Astrocyte (in vitro differentiated cells and primary cell): ENCODE measurements around the gene LAMA1. TPM values are rescaled to one million over a fixed set of nuclear protein-coding genes. Genes with fewer than 3 reads are reported as not detected.
A peak's percentile ranks its signal among the peaks of the same experiment; 100 is the strongest.

Source experiments
- DNase-seq: peaks from one replicate; pipeline ENCODE4 v3.0.0-alpha.2; 2010; ENCODE audit warnings: low read depth
- FAIRE-seq: peaks from 2 replicates; lab custom pipeline; 2011; peaks lifted over from hg19 to GRCh38; lab: Jason Lieb, UNC
- H2AFZ ChIP-seq: 2 replicates; pipeline ENCODE4 v1.6.0; 2012; ENCODE audit warnings: low read depth, low read length, inconsistent platforms
- H3K27ac ChIP-seq: 2 replicates; pipeline ENCODE4 v1.5.1; 2011; ENCODE audit warnings: low read depth, low read length, inconsistent platforms
- H3K27me3 ChIP-seq: 2 replicates; pipeline ENCODE4 v1.6.0; 2011; ENCODE audit warnings: low read length, inconsistent platforms; ENCODE audit not compliant: insufficient read depth
- H3K36me3 ChIP-seq: 2 replicates; pipeline ENCODE4 v1.5.1; 2011; ENCODE audit warnings: low read length, inconsistent platforms; ENCODE audit not compliant: insufficient read depth
- H3K4me1 ChIP-seq: 2 replicates; pipeline ENCODE4 v1.5.1; 2011; ENCODE audit warnings: low read length, inconsistent platforms; ENCODE audit not compliant: insufficient read depth
- H3K4me2 ChIP-seq: 2 replicates; pipeline ENCODE4 v1.6.0; 2012; ENCODE audit warnings: low read length, inconsistent platforms
- H3K4me3 ChIP-seq: 2 replicates; pipeline ENCODE4 v1.5.1; 2011; ENCODE audit warnings: low read depth, mild to moderate bottlenecking, low read length, inconsistent platforms; ENCODE audit not compliant: insufficient read depth
- H3K79me2 ChIP-seq: 2 replicates; pipeline ENCODE4 v1.6.0; 2012; ENCODE audit warnings: mild to moderate bottlenecking, low read length, inconsistent platforms; ENCODE audit not compliant: insufficient read depth
- H3K9ac ChIP-seq: 2 replicates; pipeline ENCODE4 v1.6.0; 2012; ENCODE audit warnings: mild to moderate bottlenecking, low read length, inconsistent platforms
- H3K9me3 ChIP-seq: 2 replicates; pipeline ENCODE4 v1.5.1; 2012; ENCODE audit warnings: low read depth, mild to moderate bottlenecking, low read length, inconsistent platforms; ENCODE audit not compliant: insufficient read depth
- H4K20me1 ChIP-seq: 2 replicates; pipeline ENCODE4 v1.6.0; 2012; ENCODE audit warnings: low read length, inconsistent platforms; ENCODE audit not compliant: insufficient read depth
- H3K27ac Mint-ChIP-seq: one replicate; pipeline ENCODE4 v1.8.0; 2021; ENCODE audit warnings: mild to moderate bottlenecking, mixed read lengths; ENCODE audit not compliant: unreplicated experiment
- H3K27me3 Mint-ChIP-seq: one replicate; pipeline ENCODE4 v1.8.0; 2021; ENCODE audit warnings: low read depth, mixed read lengths; ENCODE audit not compliant: unreplicated experiment
- H3K36me3 Mint-ChIP-seq: one replicate; pipeline ENCODE4 v1.8.0; 2021; ENCODE audit warnings: low read depth, mixed read lengths; ENCODE audit not compliant: unreplicated experiment
- H3K4me1 Mint-ChIP-seq: one replicate; pipeline ENCODE4 v1.8.0; 2021; ENCODE audit warnings: low read depth, mixed read lengths; ENCODE audit not compliant: unreplicated experiment
- H3K4me3 Mint-ChIP-seq: one replicate; pipeline ENCODE4 v1.8.0; 2021; ENCODE audit warnings: mild to moderate bottlenecking, moderate library complexity, mixed read lengths; ENCODE audit not compliant: unreplicated experiment
- H3K9me3 Mint-ChIP-seq: one replicate; pipeline ENCODE4 v1.8.0; 2021; ENCODE audit warnings: mild to moderate bottlenecking, mixed read lengths; ENCODE audit not compliant: unreplicated experiment
- EZH2 ChIP-seq: IDR thresholded peaks from 2 replicates; pipeline ENCODE4 v1.6.1; 2012; ENCODE audit warnings: mild to moderate bottlenecking, low read length, inconsistent platforms; ENCODE audit not compliant: insufficient read depth
- total RNA-seq: library from RNA; stranded (reverse); gene quantifications from 2 replicates; pipeline ENCODE4 v1.2.1, GENCODE V29; 2021
- TF ChIP-seq, protein P1 (sequence below): IDR thresholded peaks from 2 replicates; pipeline ENCODE4 v1.5.1; 2011; ENCODE audit warnings: low read depth, mild to moderate bottlenecking, inconsistent platforms, low read length, moderate library complexity; ENCODE audit not compliant: insufficient read depth

LAMA1 gene
- total RNA-seq, 1 donor from 2014 or later: 17.4 TPM

DNA sequence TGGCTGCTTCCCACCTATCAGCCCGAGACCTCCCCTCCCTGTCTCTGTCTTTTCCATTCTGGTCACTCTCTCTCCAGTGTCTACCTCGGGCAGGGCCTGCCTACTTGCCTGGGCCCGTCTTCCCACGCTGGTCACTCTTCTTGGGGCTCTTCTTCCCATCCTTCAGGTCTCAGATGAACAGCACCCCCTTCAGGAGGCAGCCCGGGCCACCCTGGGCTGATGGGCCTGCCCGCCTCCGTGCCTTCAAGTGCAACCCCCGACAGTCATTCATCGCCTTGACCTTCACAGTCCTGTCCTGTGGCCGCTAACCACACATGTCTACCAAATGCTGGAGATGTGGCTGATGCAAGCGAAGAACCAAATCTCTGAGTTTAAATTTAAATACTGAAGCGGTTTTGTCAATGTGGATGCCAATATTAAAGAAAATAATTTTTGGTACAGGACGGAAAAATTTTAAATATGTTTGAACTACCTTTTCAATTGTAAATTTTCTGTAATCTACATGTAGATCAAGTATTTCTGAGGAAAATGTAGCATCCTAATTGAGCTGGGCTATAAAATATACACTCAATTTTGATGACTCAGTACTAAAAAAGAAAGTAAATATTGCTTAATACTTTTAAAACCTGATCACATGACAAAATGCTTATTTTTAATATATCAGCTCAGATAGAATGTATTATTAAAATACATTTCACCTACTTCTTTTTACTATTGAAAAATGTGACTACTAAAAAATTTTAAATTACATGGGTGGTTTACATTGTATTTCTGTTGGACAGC, 96.4 kb downstream of the LAMA1 start:
- Histone ChIP-seq H3K27me3 (no peaks in the 10 kb centered on the region), H4K20me1 (no peaks in the 10 kb centered on the region), H2AFZ (no peak overlapping the region), H3K36me3 (no peaks in the 10 kb centered on the region), H3K4me2 (no peak overlapping the region), H3K4me3 (no peak overlapping the region), H3K9me3 (no peaks in the 10 kb centered on the region), H3K4me1 (no peaks in the 10 kb centered on the region), H3K79me2 (no peaks in the 10 kb centered on the region), H3K9ac (no peak overlapping the region), H3K27ac (no peak overlapping the region)
- FAIRE-seq (no peak), DNase-seq (no peak)
- TF ChIP-seq, protein P1, sequence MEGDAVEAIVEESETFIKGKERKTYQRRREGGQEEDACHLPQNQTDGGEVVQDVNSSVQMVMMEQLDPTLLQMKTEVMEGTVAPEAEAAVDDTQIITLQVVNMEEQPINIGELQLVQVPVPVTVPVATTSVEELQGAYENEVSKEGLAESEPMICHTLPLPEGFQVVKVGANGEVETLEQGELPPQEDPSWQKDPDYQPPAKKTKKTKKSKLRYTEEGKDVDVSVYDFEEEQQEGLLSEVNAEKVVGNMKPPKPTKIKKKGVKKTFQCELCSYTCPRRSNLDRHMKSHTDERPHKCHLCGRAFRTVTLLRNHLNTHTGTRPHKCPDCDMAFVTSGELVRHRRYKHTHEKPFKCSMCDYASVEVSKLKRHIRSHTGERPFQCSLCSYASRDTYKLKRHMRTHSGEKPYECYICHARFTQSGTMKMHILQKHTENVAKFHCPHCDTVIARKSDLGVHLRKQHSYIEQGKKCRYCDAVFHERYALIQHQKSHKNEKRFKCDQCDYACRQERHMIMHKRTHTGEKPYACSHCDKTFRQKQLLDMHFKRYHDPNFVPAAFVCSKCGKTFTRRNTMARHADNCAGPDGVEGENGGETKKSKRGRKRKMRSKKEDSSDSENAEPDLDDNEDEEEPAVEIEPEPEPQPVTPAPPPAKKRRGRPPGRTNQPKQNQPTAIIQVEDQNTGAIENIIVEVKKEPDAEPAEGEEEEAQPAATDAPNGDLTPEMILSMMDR: no peak
- TF ChIP-seq EZH2: no peak
- Mint-ChIP-seq H3K27ac (no peak overlapping the region), H3K4me3 (no peak overlapping the region), H3K27me3 (peaks cover 2% of the 10 kb centered on the region), H3K36me3 (peaks cover 19% of the 10 kb centered on the region), H3K4me1 (no peaks in the 10 kb centered on the region), H3K9me3 (no peaks in the 10 kb centered on the region)

DNA sequence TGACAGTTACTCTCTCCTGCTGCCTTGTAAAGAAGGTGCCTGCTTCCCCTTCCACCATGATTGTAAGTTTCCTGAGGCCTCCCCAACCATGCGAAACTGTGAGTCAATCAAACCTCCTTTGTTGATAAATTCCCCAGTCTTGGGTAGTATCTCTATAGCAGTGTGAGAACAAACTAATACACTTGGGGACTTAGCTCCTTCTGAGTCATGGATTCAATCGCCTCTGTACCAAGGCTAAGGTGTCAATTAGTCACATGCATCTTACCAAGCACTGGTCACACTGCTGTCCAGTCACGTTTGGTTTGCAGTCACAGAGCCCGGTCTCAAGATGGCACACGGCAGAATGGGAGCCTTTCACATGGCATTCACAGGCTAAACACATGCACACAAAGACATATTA, 100.6 kb downstream of the LAMA1 start:
- no peaks in the 10 kb centered on the region for H3K4me1 ChIP-seq
- H3K4me2 ChIP-seq: no peak overlapping the region
- TF ChIP-seq EZH2: no peak
- TF ChIP-seq, protein P1: no peak
- no peak overlapping the region for H3K4me3 ChIP-seq
- H3K79me2 ChIP-seq: no peaks in the 10 kb centered on the region
- no peak for FAIRE-seq
- no peaks in the 10 kb centered on the region for H3K27me3 ChIP-seq
- Mint-ChIP-seq H3K27ac (no peak overlapping the region), H3K4me3 (no peak overlapping the region), H3K27me3 (no peaks in the 10 kb centered on the region), H3K4me1 (no peaks in the 10 kb centered on the region), H3K9me3 (no peaks in the 10 kb centered on the region), H3K36me3 (peaks cover 22% of the 10 kb centered on the region)
- H3K9ac ChIP-seq: no peak overlapping the region
- no peaks in the 10 kb centered on the region for H3K36me3 ChIP-seq
- peak overlapping the region; percentile 47 for H2AFZ ChIP-seq
- no peak for DNase-seq
- H3K9me3 ChIP-seq: no peaks in the 10 kb centered on the region
- H4K20me1 ChIP-seq: no peaks in the 10 kb centered on the region
- no peak overlapping the region for H3K27ac ChIP-seq

DNA sequence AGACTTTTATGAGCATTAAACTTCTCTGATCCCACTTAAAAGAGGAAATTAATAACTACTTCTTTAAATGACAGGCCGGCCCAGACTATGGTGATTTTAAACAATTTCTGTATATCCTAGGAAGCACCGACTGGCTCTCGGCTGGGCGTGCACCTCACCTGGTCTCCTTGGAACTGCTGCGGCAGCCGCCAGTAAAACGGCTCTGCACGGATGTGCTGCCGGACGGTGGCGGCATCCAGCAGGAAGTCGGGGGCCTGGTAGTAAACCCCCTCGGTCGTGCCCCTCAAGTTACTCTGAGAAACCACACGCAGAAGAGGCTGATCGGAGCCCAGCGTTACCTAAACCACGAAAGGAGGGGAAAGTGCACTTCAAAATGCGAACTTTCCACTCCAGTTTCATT, 106.5 kb downstream of the LAMA1 start:
- H3K27me3 ChIP-seq: no peaks in the 10 kb centered on the region
- DNase-seq (no peak), FAIRE-seq (no peak)
- TF ChIP-seq, protein P1: no peak
- TF ChIP-seq EZH2: no peak
- H3K4me1 ChIP-seq: no peaks in the 10 kb centered on the region
- H3K4me3 ChIP-seq: no peak overlapping the region
- no peaks in the 10 kb centered on the region for H4K20me1 ChIP-seq
- Mint-ChIP-seq H3K27ac (no peak overlapping the region), H3K9me3 (no peaks in the 10 kb centered on the region), H3K4me1 (no peaks in the 10 kb centered on the region), H3K27me3 (no peaks in the 10 kb centered on the region), H3K36me3 (peaks cover 14% of the 10 kb centered on the region), H3K4me3 (no peak overlapping the region)
- H3K79me2 ChIP-seq: no peaks in the 10 kb centered on the region
- H3K4me2 ChIP-seq: no peak overlapping the region
- H2AFZ ChIP-seq: no peak overlapping the region
- no peak overlapping the region for H3K27ac ChIP-seq
- no peaks in the 10 kb centered on the region for H3K9me3 ChIP-seq
- no peak overlapping the region for H3K9ac ChIP-seq
- H3K36me3 ChIP-seq: no peaks in the 10 kb centered on the region
